Right atrium auricular region (tissue), 2 donors: ENCODE data around the gene C11orf24. TPM values are rescaled to one million over a fixed set of nuclear protein-coding genes. Genes with fewer than 3 reads are reported as not detected.
"Not testable (repeated sequence)": the region's sequence is repeated elsewhere in the genome, so short reads cannot be mapped to it uniquely, and the experiment has no call there.

Experiments
- DNase-seq: peaks from one replicate; pipeline ENCODE4 v3.0.0-alpha.2; 2019; ENCODE audit warnings: low spot score
- H3K27ac ChIP-seq, 2 donors: fragments of 200-600 bp; sonication (generic); 1 replicate in 1 of 2; 2 replicates in 1 of 2; pipeline ENCODE4 v1.5.1; 2016 to 2019
- H3K27me3 ChIP-seq, 2 donors: fragments of 200-600 bp; sonication (generic); one replicate each; pipeline versions ENCODE4 v1.5.1 to v1.6.0; 2017 to 2019
- H3K36me3 ChIP-seq: fragments of 200-600 bp; sonication (generic); one replicate; pipeline ENCODE4 v1.5.1; 2016
- H3K4me1 ChIP-seq, 2 donors: fragments of 200-600 bp; sonication (generic); one replicate each; pipeline versions ENCODE4 v1.5.1 to v1.6.0; 2017 to 2019
- H3K4me3 ChIP-seq, 2 donors: fragments of 200-600 bp; sonication (generic); 1 replicate in 1 of 2; 2 replicates in 1 of 2; pipeline ENCODE4 v1.5.1; 2017 to 2019; ENCODE audit warnings: mild to moderate bottlenecking in 1 of 2, moderate library complexity in 1 of 2
- H3K9me3 ChIP-seq, 2 donors: fragments of 200-600 bp; sonication (generic); one replicate each; pipeline ENCODE4 v1.5.1; 2019
- CTCF ChIP-seq, 2 donors: fragments of 200-600 bp; sonication (generic); IDR thresholded peaks; one replicate each; pipeline ENCODE4 v1.5.1; 2019; ENCODE audit warnings: antibody characterized with exemption in 2 of 2
- total RNA-seq, 2 donors: library from RNA; depleted of rRNA; stranded (reverse); fragments of >200 nt; gene quantifications; one replicate each; pipeline ENCODE4 v1.1.0, GENCODE V29; 2016

The C11orf24 gene
- total RNA-seq, 2 donors from 2014 or later, result 20.4 to 21.3 TPM

GRCh38 chr11:68296344-68297051 lies 24.7 kb upstream of the C11orf24 start:
- H3K4me3 ChIP-seq, result no peak overlapping the region
- peaks cover 0 to 18% of the 10 kb centered on the region in 2 donors for H3K4me1 ChIP-seq
- TF ChIP-seq CTCF (IDR thresholded peaks at IDR 0.05), result no peak
- H3K9me3 ChIP-seq, result no peaks in the 10 kb centered on the region
- H3K36me3 ChIP-seq, result no peaks in the 10 kb centered on the region
- H3K27ac ChIP-seq, result no peak overlapping the region
- no peaks in the 10 kb centered on the region for H3K27me3 ChIP-seq
- no peak for DNase-seq

- Histone ChIP-seq H3K27me3 (no peaks in the 10 kb centered on the region), H3K27ac (no peak overlapping the region), H3K36me3 (no peaks in the 10 kb centered on the region), H3K9me3 (no peaks in the 10 kb centered on the region), H3K4me1 (peaks cover 0 to 18% of the 10 kb centered on the region in 2 donors), H3K4me3 (no peak overlapping the region)
- DNase-seq, result no peak
- TF ChIP-seq CTCF (IDR thresholded peaks at IDR 0.05), result no peak
Measured at GRCh38 chr11:68295940-68296339, 24.2 kb upstream of the C11orf24 start.

- H3K4me3 ChIP-seq, result no peak overlapping the region
- no peaks in the 10 kb centered on the region for H3K9me3 ChIP-seq
- no peak for DNase-seq
- H3K36me3 ChIP-seq, result no peaks in the 10 kb centered on the region
- no peak overlapping the region for H3K27ac ChIP-seq
- H3K27me3 ChIP-seq, result no peaks in the 10 kb centered on the region
- peaks cover 0 to 18% of the 10 kb centered on the region in 2 donors for H3K4me1 ChIP-seq
- no peak for TF ChIP-seq CTCF (IDR thresholded peaks at IDR 0.05)
Measured at GRCh38 chr11:68295271-68295670, 23.5 kb upstream of the C11orf24 start.

GRCh38 chr11:68293708-68294107 lies 21.9 kb upstream of the C11orf24 start:
- no peaks in the 10 kb centered on the region for H3K27me3 ChIP-seq
- no peak for DNase-seq
- TF ChIP-seq CTCF (IDR thresholded peaks at IDR 0.05), result no peak
- no peaks in the 10 kb centered on the region for H3K36me3 ChIP-seq
- H3K27ac ChIP-seq, result no peak overlapping the region
- no peak overlapping the region for H3K4me3 ChIP-seq
- H3K9me3 ChIP-seq, result no peaks in the 10 kb centered on the region
- peaks cover 0 to 15% of the 10 kb centered on the region in 2 donors for H3K4me1 ChIP-seq

- DNase-seq, result no peak
- TF ChIP-seq CTCF (IDR thresholded peaks at IDR 0.05), result no peak
- no peaks in the 10 kb centered on the region for H3K36me3 ChIP-seq
Measured at GRCh38 chr11:68289456-68289855, 17.7 kb upstream of the C11orf24 start.

GRCh38 chr11:68287419-68287818 lies 15.6 kb upstream of the C11orf24 start:
- Histone ChIP-seq H3K4me3 (no peak overlapping the region), H3K27me3 (no peaks in the 10 kb centered on the region), H3K9me3 (no peaks in the 10 kb centered on the region), H3K4me1 (no peaks in the 10 kb centered on the region), H3K36me3 (no peaks in the 10 kb centered on the region), H3K27ac (no peak overlapping the region)
- no peak for TF ChIP-seq CTCF (IDR thresholded peaks at IDR 0.05)
- no peak for DNase-seq

More at GRCh38 chr11:68289456-68289855, 17.7 kb upstream of the C11orf24 start:
- Histone ChIP-seq H3K27me3 (no peaks in the 10 kb centered on the region), H3K9me3 (no peaks in the 10 kb centered on the region), H3K27ac (no peak overlapping the region), H3K4me1 (no peaks in the 10 kb centered on the region), H3K4me3 (no peak overlapping the region)

- not testable (repeated sequence) for H3K4me1 ChIP-seq, DNase-seq, H3K9me3 ChIP-seq, H3K27ac ChIP-seq, H3K36me3 ChIP-seq, H3K4me3 ChIP-seq, H3K27me3 ChIP-seq
Measured at GRCh38 chr11:68284588-68284987, 12.8 kb upstream of the C11orf24 start.
